Panc1 (cell line): ENCODE data around the gene FYCO1. TPM values are rescaled to one million over a fixed set of nuclear protein-coding genes. Genes with fewer than 3 reads are reported as not detected.

Experiments
- ATAC-seq: fragments of 200-7000 bp; cut with Tn5 transposase; 2 replicates; pipeline ENCODE4 v1.9.1; 2020; ENCODE audit warnings: mild to moderate bottlenecking, moderate library complexity
- BruUV-seq: library from RNA; stranded (reverse); fragments of 400-500 nt; replicated peaks from 2 replicates; lab custom pipeline; 2021; lab: Mats Ljungman, UMichigan
- CTCF ChIA-PET: fragments of 300-600 bp; sonication (Branson Sonifier 250); formaldehyde crosslinking; loops from one replicate; lab custom pipeline; 2022; ENCODE audit warnings: antibody characterized with exemption; lab: Charles Lee
- POLR2A ChIA-PET: fragments of 300-600 bp; sonication (Branson Sonifier 250); formaldehyde crosslinking; loops from one replicate; lab custom pipeline; 2022; ENCODE audit warnings: antibody characterized with exemption; lab: Charles Lee
- DNase-seq: peaks from one replicate; pipeline ENCODE4 v3.0.0-alpha.2; 2010; ENCODE audit warnings: low read depth, low spot score
- H3K27ac ChIP-seq: 2 replicates; pipeline ENCODE4 v1.5.1; 2011; ENCODE audit warnings: mild to moderate bottlenecking, low read length, inconsistent platforms
- H3K27me3 ChIP-seq: fragments of 200-500 bp; sonication (Bioruptor generic); 2 replicates; pipeline ENCODE4 v1.6.0; 2014; ENCODE audit warnings: low read length, inconsistent platforms; ENCODE audit not compliant: control insufficient read depth, insufficient read depth
- H3K36me3 ChIP-seq: fragments of 200-500 bp; sonication (Bioruptor generic); 2 replicates; pipeline ENCODE4 v1.5.1; 2014; ENCODE audit warnings: inconsistent platforms, mild to moderate bottlenecking, low read length, moderate library complexity; ENCODE audit not compliant: control insufficient read depth, insufficient read depth
- H3K4me1 ChIP-seq: 2 replicates; pipeline ENCODE4 v1.5.1; 2011; ENCODE audit warnings: inconsistent platforms, mild to moderate bottlenecking, low read length, moderate library complexity; ENCODE audit not compliant: control insufficient read depth, insufficient read depth
- H3K4me3 ChIP-seq, 2 experiments: 2 replicates each; pipeline ENCODE4 v1.5.1; 2011 to 2012; ENCODE audit warnings: low read depth in 2 of 2, low read length in 2 of 2, mild to moderate bottlenecking in 2 of 2, inconsistent platforms in 1 of 2, moderate library complexity in 1 of 2
- H3K9me3 ChIP-seq: fragments of 200-500 bp; sonication (Bioruptor generic); 2 replicates; pipeline ENCODE4 v1.5.1; 2014; ENCODE audit warnings: low read depth, mild to moderate bottlenecking, inconsistent platforms, low read length, moderate library complexity; ENCODE audit not compliant: control insufficient read depth, insufficient read depth
- CTCF ChIP-seq: fragments of 450-650 bp; IDR thresholded peaks from 2 replicates; pipeline ENCODE4 v1.5.1; 2017; ENCODE audit warnings: mild to moderate bottlenecking
- POLR2AphosphoS5 ChIP-seq: IDR thresholded peaks from 2 replicates; pipeline ENCODE4 v1.6.1; 2012; ENCODE audit warnings: mild to moderate bottlenecking, low read depth, low read length, moderate library complexity
- REST ChIP-seq, 2 experiments: IDR thresholded peaks; 2 replicates each; pipeline ENCODE4 v1.6.1; 2011 to 2012; ENCODE audit warnings: low read depth in 2 of 2, control low read depth in 1 of 2, low read length in 1 of 2, mild to moderate bottlenecking in 1 of 2, moderate library complexity in 1 of 2; ENCODE audit not compliant: insufficient read depth in 1 of 2
- SIN3A ChIP-seq: IDR thresholded peaks from 2 replicates; pipeline ENCODE4 v1.6.1; 2012; ENCODE audit warnings: low read depth, mild to moderate bottlenecking, low read length, moderate library complexity, borderline replicate concordance; ENCODE audit not compliant: insufficient read depth
- TCF7L2 ChIP-seq: IDR thresholded peaks from 2 replicates; pipeline ENCODE4 v1.6.1; 2011; ENCODE audit warnings: mild to moderate bottlenecking, low read depth, low read length, inconsistent platforms
- in situ Hi-C: cut with HindIII; loops from 2 replicates; pipeline ENCODE4 v1.10.0; 2016; ENCODE audit warnings: low sequenced_read_pairs, low pct_unique_long_range_greater_than_20kb
- intact Hi-C: fragments of 100-400 bp; cut with micrococcal nuclease; formaldehyde crosslinking; loops from one replicate; pipeline ENCODE4 v1.10.0; 2022; ENCODE audit not compliant: unreplicated experiment
- total RNA-seq: library from RNA; stranded (reverse); gene quantifications from one replicate; pipeline ENCODE4 v1.2.1, GENCODE V29; 2021; ENCODE audit not compliant: unreplicated experiment

FYCO1 gene
- total RNA-seq, 1 experiment from 2014 or later = 8.7 TPM

- H3K4me1 ChIP-seq = peaks cover 4% of the 10 kb centered on the region; the same call in 1 of the 2 replicates
- intact Hi-C loops (no loop called here), in situ Hi-C loops (no loop called here)
- no peak for ATAC-seq
- no peak for DNase-seq
- ChIA-PET POLR2A (no interaction called here), CTCF (no interaction called here)
- no peaks in the 10 kb centered on the region for H3K9me3 ChIP-seq
- H3K27me3 ChIP-seq = no peaks in the 10 kb centered on the region
- BruUV-seq = no TSS peak
- TF ChIP-seq TCF7L2 (no peak), REST (IDR thresholded peaks at IDR 0.05; ENCODE audit: insufficient read depth in 1 of 2, low read depth in 2 of 2, low read length in 1 of 2) (no peak), POLR2AphosphoS5 (no peak), SIN3A (no peak), CTCF (no peak)
- no peaks in the 10 kb centered on the region for H3K36me3 ChIP-seq
- H3K27ac ChIP-seq = no peak overlapping the region
- H3K4me3 ChIP-seq = no peak overlapping the region
Measured at GRCh38 chr3:45988362-45988761, 7.3 kb downstream of the FYCO1 start.

- Histone ChIP-seq H3K4me1 (peaks cover 4% of the 10 kb centered on the region; the same call in 1 of the 2 replicates), H3K27ac (no peak overlapping the region), H3K36me3 (no peaks in the 10 kb centered on the region), H3K4me3 (no peak overlapping the region), H3K27me3 (no peaks in the 10 kb centered on the region), H3K9me3 (no peaks in the 10 kb centered on the region)
- DNase-seq = no peak
- intact Hi-C loops = no loop called here
- no peak for TF ChIP-seq SIN3A
- TF ChIP-seq TCF7L2 = no peak
- no peak for TF ChIP-seq REST (IDR thresholded peaks at IDR 0.05; ENCODE audit: insufficient read depth in 1 of 2, low read depth in 2 of 2, low read length in 1 of 2)
- no peak for TF ChIP-seq POLR2AphosphoS5
- TF ChIP-seq CTCF = no peak
- no TSS peak for BruUV-seq
- ATAC-seq = no peak
- CTCF ChIA-PET = no interaction called here
- in situ Hi-C loops = no loop called here
- POLR2A ChIA-PET = no interaction called here
Measured at GRCh38 chr3:45987368-45988291, 8.0 kb downstream of the FYCO1 start.
